NCI-H2029 (cell line): ENCODE results near the gene GTF3A.
"Not testable (repeated sequence)": the region's sequence is repeated elsewhere in the genome, so short reads cannot be mapped to it uniquely, and the experiment has no call there.

Source experiments
- DNase-seq: peaks from one replicate; lab custom pipeline; 2025; lab: John Stamatoyannopoulos, UW

Gene GTF3A

DNA sequence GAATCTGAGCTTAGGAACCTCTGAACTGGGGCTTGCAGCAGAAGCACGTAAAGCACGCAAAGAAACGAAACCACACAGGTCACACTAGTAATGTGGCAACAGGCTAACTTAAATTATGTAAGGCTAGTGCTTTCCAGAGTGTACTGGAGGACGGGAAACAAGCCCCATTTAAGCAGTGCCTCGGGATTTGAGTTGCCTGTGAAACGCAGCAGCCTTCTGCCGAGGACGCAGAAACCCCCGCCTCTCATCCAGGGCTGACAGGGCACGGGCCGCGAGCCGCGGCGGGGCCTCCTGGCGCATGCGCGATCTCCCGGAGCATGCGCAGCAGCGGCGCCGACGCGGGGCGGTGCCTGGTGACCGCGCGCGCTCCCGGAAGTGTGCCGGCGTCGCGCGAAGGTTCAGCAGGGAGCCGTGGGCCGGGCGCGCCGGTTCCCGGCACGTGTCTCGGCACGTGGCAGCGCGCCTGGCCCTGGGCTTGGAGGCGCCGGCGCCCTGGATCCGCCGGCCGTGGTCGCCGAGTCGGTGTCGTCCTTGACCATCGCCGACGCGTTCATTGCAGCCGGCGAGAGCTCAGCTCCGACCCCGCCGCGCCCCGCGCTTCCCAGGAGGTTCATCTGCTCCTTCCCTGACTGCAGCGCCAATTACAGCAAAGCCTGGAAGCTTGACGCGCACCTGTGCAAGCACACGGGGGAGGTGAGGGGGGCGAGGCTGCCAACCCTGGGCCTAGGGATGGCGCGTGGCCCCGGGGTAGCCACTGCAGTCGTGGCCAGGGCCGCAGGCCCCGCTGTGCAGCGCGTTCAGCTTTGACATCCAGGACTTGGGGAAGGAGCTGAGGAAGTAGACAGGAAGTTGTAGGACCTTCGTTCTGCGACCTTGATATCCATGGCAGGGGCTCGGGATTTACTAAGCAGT, at the start of gene GTF3A:
TSS of gene GTF3A (plus strand) at position 374 of the 912 bp plus-strand sequence.
- peak; percentile 55 for DNase-seq

DNA sequence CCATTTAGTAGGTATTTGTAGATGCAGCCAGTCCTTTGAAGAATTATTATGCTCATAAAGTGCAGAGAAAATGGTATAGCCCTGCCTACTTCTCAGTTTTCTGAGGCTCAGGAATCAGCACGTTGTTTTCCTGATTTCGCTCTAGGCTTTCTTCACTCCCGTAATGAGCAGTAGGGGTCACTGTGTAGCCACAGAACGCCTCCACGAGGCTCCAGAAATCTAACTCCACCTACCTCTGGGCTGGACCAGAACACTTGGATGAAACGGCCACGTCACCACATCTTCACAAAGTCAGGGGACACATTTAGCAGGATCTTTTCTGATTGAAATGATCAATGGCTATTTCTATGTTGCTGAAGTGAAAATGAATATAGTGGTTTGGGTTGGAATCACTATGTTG, 49.8 kb upstream of the GTF3A start:
- peak; percentile 62 for DNase-seq

DNA sequence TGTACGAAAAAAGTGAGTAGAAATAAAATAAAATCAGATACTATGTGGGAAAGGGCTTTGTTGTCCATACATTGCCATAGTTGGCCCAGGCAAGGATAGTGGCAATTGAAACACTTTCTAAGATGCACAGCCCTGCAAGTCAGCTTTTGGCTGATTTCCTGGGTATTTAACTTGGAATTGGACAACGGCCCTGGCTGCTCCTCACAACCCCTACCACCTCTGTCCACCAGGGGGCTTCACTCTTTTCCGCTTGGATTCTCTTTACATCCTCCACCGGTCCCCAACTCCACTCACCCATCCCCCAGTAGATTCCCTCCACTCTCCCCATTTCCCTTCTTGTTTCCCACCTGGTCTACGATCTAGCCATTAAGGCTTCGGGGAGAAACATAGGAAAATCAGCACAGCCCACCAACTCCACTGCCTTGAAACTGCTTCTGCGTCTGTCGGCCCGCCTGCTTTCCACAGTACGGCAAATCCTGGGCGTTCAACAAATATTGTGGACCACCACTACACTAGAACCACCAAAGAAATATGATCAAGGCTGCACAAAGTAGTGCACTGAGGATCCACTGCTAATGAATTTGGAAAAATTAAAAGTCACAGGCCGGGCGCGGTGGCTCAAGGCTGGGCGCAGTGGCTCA, 48.6 kb upstream of the GTF3A start:
- DNase-seq: no peak

DNA sequence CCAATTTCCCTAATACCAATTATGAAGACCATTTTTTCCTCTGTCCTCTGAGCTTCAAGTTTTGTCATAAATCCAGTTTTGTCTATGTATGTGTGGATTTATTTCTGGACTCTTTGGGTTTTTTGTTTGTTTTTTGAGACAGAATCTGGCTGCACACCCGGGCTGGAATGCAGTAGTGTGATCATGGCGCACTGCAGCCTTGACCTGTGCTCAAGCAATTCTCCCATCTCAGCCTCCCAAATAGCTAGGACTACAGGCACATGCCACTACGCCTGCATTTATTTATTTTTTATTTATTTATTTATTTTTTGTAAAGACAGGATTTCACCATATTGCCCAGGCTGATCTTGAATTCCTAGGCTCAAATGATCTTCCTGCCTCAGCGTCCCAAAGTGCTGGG, 45.3 kb upstream of the GTF3A start:
- no peak for DNase-seq

DNA sequence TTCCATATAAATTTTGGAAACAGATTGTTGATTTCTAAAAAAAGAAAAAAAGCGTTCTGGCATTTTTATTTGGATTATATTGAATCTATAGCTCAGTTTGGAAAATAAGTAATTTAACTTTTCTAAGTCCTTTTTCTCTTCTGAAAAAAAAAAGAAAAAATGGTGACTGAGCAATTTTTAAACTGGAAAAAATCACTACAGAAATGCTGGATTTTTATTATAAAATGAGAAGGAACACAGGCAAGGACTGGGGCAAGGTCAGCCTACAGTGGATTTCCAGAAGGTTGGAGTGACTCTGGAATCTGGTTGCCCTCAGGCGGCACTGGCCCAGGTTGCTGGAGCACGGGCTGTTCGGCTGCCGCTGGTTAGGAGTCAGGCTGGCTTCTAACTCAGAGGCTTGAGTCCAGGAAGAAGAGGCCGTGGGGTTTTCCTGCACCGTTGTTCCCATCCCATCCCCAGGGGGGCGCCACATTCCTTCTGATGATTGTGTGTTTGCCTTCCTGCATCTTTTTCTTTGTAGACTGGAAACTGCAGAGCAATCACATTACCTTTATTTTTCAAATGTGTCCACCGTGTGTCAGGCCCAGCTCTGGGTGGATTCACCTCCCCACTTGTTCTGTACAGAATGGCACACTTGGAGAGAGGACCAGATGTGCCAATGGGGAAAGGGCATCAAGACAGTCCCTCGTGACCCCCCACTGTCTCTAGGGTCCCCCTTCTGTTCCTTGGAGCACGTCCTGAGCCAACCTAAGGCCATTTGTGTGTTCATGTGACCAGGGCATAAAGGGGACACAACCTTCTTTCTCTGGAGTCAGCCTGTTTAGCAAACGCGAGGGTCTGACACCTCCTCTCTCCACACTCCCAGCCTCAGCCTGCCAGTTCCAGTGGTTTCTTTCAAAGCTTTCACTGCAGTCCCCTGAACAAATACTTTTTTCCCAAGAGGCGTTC, 44.5 kb upstream of the GTF3A start:
- DNase-seq: peak; percentile 56

DNA sequence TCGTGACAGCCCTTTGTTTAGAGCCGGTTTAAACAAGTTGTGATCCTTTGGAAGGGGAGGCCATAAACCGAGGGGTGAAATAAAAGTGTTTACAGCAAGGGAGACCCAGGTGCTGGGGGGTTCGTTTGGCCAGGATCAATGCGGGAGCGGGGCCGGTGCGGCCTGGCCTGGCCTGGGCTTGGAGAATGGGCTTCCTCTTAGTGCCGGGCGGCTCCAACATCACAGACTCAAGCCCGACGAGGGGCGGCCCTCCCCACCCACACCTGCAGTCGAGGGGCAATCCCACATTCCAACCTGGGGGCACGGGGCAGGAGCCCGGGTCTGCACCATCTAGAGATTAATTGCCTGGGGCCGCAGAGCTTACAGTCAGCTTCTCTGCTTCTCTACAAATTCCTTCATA, 42.8 kb upstream of the GTF3A start:
- no peak for DNase-seq

DNA sequence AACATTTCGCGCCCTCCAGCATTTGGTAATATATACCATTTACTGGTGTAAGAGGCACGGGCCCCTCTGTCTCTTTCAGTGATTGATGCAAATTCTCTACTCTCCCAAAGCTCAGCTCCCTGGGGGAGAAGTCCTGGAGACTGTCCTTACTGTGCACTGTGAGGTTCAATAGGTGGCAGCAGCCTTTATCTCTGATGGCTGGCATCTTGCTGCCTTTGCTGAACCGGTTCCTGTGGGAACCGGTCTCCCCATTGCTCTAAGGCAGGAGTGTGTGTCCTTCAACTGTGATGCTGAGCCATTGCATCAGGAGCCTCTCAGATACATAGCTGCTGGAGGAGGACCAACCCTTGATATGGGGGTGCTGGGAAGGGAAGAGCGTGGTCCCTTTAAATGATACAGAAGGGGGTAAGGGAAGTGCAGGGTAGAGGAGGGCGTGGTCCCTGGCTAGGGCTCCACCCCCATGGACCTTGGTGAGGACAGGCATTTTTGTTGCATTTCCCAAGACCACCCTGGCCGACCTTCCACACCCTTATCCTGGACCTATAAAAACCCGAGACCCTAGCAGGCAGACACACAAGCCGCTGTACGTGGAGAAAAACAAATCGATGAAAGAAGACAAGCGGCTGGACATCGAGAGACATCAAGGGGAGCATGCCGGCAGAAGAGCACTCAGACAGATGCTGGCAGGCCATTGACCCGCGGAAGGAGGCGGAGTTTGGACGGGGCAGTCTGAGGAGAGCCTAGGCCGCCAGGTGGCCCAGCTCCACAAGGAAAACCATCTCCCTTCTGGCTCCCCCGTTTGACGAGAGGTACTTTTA, 41.1 kb upstream of the GTF3A start:
- no peak for DNase-seq

DNA sequence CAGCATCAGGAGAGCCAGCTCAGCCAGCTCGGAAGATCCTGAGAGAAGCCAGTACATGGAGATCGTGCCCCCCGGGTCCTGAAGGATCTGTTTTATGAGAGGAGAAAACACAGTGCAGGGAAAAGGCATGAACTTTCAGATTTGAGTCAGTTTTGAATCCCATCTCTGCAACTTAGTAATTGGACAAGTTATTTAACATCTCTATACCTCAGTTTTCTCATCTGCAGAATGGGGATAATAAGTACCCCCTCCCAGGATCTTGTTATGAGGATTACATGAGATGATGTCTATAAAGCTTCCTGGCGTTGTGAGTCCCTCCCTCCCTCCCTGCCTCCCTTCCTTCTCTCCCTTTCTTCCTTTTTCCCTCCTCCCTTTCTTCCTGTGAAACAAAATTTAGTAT, 40.1 kb upstream of the GTF3A start:
- no peak for DNase-seq

DNA sequence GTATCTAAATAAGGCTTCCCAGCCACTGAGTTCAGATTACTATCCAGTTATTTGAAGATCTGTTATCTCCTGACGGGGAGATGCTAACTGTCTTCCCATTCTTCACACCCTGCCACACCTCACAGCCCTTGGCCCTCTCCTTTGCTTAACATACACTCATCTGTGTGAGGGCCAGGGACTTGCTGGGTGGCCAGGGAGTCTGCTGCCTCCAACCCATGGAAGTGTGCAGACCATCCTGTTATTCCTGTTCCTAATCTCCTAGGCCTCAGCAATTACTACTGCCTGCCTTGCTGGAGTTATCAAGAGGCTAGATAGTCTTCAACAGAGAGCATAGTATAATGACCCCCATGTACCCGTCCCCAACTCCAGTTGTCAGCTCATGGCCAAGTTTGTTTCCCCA, 36.2 kb upstream of the GTF3A start:
- DNase-seq: no peak

DNA sequence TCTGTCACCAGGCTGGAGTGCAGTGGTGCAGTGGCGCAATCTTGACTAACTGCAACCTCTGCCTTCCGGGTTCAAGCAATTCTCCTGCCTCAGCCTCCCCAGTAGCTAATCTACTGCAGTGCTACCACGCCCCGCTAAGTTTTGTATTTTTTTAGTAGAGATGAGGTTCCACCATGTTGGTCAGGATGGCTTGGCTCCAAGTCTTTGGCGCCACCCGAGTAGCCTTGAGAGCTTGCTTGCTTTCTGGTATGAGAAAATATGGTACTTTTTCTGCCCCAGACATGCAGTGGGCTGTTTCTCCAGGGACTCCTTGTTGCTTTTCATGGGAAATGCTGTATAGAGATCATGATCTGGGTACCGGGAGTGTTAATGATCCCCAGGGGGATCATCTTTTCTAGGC, 34.5 kb upstream of the GTF3A start:
- DNase-seq: no peak

DNA sequence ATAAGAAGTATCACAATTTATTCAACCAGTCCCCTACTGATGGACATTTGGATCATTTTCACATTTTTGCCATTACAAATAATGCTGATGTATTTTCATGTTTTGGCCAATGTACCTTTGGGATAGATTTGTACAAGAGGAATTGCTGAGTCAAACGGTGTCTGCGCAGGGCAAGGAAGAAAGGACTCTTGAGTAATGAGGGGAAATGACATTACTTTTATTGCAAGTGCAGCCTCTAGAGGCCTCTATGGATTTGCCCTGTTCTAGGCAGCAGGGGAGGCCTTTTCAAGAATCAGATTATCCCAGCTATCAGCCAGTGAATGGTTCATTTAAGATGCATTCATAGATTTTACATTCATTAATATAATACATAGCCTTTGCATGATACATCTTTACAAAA, 32.9 kb upstream of the GTF3A start:
- DNase-seq: no peak

DNA sequence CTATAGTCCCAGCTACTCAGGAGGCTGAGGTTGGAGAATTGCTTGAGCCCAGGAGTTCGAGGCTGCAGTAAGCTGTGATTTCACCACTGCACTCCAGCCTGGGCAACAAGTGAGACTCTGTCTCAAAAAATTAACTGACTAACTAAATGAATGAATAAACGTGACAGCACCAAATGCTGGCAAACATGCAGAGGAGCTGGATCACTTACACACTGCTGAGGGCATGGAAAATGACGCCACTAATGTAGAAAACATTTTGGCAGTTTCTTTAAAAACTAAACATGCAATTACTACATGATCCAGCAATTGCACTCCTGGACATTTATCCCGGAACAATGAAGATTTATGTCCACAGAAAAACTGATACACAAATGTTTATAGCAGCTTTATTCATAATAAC, 31.3 kb upstream of the GTF3A start:
- DNase-seq: no peak

DNA sequence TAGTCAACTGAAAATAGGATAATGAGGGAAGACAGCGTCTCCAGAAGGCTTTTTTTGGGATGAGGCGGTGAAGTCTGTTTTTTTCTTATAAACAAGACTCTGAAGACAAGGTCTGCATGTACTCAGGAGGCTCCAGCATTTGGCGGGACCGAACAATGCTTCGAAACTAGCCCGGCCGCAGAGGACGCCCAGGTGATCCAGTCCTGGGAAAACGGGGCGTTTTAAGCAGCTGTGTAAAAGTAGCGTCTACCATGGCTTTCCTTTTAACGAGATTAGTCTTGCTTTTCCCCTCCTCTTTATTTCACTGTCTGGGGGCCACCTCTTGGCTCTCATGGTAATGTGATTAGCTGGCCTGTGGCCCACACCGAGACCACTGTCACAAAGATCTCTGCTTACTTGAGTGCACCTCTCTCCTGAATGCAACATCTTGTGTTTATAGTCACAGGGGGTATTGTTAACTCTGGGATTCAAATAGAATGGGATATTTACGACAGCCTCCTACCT, 29.4 kb upstream of the GTF3A start:
- no peak for DNase-seq

DNA sequence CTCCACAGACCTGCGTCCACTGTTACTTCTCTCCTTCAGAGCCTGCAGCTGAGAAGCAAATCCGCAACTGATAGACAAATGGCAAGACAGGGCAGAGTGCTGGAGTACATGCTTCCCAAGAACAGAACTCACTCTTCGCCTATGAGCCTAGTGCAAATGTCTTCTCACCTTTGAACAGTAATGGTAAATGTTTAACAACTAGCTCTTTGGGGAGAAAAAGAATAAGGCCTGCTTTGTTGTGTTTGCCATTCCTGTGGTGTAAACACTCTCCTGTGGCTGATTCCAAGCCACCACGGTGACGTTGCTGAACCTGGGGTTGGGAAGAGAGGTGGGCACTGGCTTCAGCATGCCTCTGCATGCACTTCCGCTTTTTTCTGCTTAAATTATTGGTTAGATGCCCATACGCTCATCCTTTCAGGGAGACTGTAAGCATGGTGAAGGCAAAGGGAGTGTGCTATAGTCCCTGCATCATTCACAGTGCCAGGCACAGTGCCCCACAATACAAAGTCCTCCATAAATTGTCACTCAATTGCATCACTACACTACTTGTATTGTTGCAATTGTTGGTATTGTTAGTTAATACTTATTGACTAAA, 28.1 kb upstream of the GTF3A start:
- DNase-seq: no peak

DNA sequence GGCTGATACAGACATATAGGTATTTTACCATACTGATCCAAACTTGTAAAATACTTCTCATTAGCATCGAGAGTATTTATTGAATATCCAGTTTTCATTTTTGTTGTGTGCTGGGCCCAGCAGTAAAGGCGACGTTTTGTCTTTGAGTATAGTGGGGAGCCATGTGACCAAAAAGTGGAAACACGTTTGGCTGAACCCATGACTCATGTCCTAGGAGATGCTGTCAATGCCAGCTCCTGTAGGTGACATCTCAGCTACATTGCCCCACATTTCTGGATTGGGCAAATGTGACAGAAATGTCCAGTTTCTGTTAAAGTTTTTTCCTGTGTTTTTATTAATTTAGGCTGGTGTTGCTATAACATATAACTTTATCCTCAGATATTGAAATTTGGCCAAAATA, 26.1 kb upstream of the GTF3A start:
- DNase-seq: no peak

DNA sequence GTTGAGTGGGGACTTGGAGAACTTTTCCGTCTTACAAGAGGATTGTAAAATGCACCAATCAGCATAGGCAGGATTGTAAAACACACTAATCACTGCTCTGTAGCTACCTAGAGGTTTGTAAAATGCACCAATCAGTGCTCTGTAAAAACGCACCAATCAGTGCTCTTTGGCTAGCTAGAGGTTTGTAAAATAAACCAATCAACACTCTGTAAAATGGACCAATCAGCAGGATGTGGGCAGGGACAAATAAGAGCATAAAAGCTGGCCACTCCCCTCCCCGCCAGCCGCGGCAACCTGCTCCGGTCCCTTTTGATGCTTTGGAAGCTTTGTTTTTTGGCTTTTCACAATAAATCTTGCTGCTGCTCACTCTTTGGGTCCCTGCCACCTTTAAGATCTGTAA, 24.0 kb upstream of the GTF3A start:
- not testable (repeated sequence) for DNase-seq

DNA sequence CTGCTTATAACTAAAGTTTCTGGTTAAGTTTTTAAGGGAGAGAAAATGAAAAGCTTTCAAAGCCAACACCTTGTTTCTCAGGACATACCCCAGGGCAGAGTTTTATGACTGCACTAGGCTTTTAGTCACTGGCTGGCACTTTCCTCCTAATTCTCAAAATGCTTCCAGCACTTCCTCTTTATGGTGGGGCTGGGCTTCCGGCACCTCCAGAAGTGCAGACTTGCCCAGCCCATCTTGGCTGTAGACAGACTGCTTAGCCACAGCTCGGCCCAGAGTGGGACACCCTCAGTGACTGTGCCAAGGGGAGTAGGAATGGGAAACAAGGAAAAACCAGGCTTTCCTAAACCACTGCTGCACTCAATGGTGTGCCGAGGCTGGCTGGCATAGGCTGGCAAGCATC, 23.2 kb upstream of the GTF3A start:
- DNase-seq: no peak

DNA sequence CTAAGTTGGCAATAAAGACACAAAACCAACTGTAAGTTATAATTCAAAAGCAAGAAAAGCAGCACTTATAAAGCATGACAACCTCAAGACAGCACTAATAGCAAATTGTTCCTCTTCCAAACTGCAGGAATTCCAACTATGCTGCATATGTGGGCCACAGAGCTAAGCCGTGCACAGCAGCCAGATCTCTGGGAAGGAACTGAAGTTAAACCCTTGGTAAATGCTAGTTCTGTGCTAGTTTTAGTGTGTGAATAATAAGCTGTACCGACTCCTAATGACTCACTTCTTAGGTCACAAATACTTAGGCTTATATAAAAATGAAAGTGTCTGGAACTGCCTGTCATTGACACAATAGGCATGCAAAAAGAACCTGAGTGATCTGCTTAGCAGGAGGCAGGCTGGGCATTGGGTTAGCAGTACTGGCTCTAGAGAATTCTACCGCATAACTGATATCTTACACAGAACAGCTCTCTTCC, 21.2 kb upstream of the GTF3A start:
- DNase-seq: no peak

DNA sequence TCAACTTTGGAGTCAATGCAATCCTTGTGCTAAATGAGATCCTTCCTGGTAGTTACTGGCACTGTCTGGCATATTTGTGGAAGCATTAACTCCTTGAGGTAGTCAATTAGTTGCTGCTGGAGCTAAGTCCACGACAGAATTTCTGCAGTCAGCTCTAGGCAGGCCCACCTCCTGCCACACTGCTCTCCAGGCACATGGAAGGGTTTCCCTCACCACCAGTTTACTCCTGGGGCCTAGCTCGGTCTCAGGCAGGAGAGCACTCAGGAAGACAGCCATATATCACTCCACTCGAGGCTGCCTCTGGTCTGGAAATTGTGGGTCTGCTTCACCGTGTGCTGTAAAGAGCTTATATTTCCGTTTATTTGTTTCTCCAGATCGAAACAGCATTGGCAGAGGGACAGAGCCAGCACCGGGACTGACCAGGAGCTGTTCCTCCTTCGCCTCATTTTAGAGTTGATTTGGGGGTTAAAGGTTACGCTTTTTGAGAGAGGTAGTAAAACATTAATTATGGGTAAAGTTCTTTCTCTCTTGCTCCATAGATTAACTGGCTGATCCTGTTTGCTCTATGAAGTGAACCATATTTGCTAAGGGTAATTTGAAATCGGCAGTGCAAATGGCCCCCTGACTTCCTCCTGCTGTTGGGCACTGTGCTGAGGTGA, 20.6 kb upstream of the GTF3A start:
- DNase-seq: peak; percentile 17

DNA sequence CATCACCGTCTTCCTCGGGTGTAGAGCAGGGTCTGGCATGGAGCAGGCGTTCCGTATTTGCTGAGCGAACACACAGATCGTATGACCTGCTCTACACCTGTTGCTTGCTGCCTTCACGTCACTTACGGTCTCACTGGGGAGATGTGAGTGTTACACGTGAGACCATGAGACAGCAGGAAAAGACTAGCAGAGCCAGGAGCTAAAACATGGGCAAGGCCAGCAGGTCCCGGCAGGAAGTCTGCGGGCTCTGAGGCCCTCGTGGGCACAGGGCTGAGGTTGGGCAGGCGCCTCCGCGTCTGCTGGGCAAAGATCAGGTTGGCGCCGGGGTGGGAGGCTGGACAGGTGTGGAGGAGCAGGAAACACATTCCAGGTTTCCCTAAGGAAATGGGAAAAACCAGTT, 19.7 kb upstream of the GTF3A start:
- DNase-seq: peak; percentile 81
